Measurements from ENCODE around the gene MIOX.

The MIOX gene

DNA sequence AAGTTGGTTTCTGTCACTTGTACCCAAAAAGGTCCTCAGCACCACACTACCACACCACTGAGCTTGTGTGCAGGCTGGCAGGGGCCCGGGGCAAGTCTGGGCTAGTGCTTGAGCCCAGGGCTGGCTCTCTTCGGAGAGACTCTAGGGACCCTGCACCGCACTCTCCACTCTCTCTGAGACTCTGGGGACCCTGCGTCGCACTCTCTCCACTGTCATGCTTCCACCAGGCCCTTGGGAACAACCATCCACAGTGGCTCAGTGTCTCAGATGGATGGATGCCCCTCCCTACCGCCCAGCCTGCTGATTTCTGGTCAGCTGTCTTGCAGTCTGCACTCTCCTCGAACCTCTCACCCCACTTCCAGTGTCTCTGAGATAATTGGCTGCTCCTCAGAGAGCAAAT is 9.8 kb upstream of the MIOX start:
- no peak overlapping the region for H3K27ac Mint-ChIP-seq
- H3K27me3 Mint-ChIP-seq: peaks cover 10% of the 10 kb centered on the region
- no peaks in the 10 kb centered on the region for H3K9me3 Mint-ChIP-seq
- no peaks in the 10 kb centered on the region for H3K36me3 Mint-ChIP-seq (ENCODE audit: low read depth)
- no peak overlapping the region for H3K4me3 Mint-ChIP-seq
- H3K4me1 Mint-ChIP-seq (ENCODE audit: low read depth): peaks cover 28% of the 10 kb centered on the region

DNA sequence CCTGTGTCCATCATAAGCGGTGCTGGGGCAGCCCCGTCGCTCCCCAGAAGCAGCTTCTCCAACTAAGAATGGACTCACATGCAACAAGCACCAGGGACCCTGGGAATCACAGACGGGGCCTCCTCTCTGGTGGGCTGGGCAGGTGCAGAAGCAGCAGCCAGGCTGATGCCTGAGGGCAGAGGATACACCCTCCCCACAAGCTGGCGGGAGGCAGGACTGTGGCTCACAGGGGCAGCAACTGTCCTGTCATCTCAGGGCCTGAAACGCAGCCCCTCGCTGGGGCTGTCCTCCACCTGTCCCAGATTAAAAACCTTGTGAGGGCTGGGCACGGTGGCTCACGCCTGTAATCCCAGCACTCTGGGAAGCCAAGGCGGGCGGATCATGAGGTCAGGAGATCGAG is 8.7 kb upstream of the MIOX start:
- Mint-ChIP-seq H3K9me3 (no peaks in the 10 kb centered on the region), H3K27ac (no peak overlapping the region), H3K4me1 (ENCODE audit: low read depth) (peaks cover 17% of the 10 kb centered on the region), H3K36me3 (ENCODE audit: low read depth) (no peaks in the 10 kb centered on the region), H3K27me3 (peaks cover 10% of the 10 kb centered on the region), H3K4me3 (no peak overlapping the region)

DNA sequence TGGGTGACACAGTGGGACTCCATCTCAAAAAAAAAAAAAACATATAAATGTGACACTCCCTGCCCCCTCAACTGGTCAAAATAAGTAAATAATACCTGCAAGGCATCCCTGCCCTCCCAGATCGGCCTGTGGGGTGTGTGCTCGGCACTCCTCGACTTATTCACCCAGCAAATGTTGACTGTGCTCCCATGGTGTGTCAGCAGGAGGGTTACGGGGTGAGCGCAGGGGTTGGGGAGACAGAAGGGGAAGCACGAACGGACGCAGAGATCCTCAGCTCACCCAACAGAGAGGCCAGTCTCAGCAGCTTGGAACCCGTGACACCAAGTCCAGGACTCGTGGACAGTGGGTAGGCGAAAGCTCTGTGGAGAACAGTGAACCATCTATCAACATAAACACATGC is 6.9 kb upstream of the MIOX start:
- Mint-ChIP-seq H3K27me3 (peaks cover 10% of the 10 kb centered on the region), H3K9me3 (no peaks in the 10 kb centered on the region), H3K4me3 (peak overlapping the region; percentile 72), H3K27ac (peak overlapping the region; percentile 45), H3K4me1 (ENCODE audit: low read depth) (peaks cover 4% of the 10 kb centered on the region), H3K36me3 (ENCODE audit: low read depth) (no peaks in the 10 kb centered on the region)

DNA sequence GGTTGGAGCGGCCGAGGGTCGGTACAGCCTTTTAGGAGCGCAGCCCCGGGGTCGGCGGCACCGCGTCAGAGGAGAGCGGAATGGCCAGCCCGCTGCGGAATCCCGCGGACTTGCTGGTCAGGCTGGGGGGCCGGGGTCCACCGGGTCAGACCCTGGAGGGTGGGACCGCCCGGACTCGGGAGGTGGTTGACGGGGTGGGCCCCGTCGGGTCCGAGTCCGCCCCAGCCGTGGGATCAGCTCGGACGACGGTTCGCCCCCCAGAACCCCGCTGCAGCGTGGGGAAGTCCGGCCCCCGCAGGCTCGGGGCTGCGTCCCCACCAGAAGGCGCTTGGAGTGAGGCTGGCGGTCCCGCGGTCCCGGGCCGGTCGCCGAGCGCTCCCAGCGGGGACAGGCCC is 5.6 kb upstream of the MIOX start:
- Mint-ChIP-seq H3K36me3 (ENCODE audit: low read depth) (no peaks in the 10 kb centered on the region), H3K4me1 (ENCODE audit: low read depth) (peaks cover 4% of the 10 kb centered on the region), H3K27me3 (peaks cover 10% of the 10 kb centered on the region), H3K9me3 (no peaks in the 10 kb centered on the region), H3K27ac (no peak overlapping the region), H3K4me3 (peak overlapping the region; percentile 41)

DNA sequence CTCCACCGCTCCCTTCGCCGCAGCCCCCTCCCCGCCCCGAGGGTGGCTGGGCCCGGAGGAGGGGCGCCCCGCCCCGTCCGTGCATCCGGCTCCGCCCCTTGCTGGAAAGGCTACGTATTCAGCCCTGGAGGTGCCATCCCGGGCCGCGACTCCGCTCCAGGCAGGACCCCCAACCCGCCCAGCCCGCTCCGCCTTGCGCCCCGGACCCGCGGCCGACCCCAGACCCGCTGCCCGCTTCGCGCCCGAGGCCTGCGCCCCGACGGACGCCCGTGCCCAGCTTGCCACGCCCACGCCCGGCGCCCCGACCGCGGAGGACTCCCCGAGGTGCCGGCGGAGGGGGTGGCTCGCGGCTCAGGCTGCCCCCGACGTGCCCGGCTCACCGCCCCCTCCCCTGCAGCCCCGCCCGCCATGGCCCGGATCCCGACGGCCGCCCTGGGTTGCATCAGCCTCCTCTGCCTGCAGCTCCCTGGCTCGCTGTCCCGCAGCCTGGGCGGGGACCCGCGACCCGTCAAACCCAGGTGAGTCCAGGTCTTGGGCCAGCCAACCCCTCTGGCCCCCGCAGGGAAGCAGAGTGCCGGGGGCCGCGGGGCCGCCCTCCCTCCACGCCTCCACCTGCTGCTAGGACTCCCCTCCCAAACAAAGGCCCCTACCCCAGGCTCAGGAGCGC is 5.1 kb upstream of the MIOX start, which contains the start of gene ADM2:
ADM2 (plus strand) TSS at position 104 of the 667 bp plus-strand sequence; CDS start at position 409, 305 bp downstream.
- Mint-ChIP-seq H3K4me3 (peak within 1 kb of the TSS; percentile 77), H3K4me1 (ENCODE audit: low read depth) (peaks cover 4% of the 10 kb centered on the region), H3K27me3 (peaks cover 10% of the 10 kb centered on the region), H3K27ac (peak within 1 kb of the TSS; percentile 45), H3K9me3 (no peaks in the 10 kb centered on the region), H3K36me3 (ENCODE audit: low read depth) (no peaks in the 10 kb centered on the region)

DNA sequence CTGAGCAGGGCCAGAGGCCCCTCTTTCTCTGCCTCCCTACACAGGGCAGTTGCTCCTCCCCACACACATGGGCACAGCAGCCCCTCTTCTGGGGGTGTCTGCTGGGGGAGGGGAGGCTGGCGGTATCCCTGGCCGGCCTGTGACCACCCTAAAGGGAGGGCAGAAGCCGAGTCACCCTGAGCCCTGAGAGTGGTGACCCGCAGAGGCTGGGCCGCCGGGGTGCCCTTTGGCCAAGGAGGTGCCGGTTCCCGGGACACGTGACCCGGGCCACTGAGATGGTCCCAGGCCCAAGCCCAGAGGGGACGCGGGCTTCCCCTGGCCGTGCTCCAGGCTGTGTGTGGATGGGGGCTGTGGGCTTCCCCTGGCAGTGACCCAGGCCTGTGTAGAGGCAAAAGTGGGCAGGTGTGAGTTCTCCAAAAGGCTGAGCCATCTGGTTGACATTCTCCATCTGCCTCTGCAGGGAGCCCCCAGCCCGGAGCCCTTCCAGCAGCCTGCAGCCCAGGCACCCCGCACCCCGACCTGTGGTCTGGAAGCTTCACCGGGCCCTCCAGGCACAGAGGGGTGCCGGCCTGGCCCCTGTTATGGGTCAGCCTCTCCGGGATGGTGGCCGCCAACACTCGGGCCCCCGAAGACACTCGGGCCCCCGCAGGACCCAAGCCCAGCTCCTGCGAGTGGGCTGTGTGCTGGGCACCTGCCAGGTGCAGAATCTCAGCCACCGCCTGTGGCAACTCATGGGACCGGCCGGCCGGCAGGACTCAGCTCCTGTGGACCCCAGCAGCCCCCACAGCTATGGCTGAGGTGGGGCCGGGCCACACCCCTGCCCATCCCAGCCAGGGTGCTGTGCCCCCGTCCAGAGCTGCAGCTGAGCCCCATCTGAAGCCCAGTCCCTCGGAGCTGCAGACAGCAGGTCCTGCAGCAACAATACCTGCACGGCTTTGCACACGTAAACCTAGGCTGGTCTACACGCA is 4.3 kb upstream of the MIOX start:
- H3K9me3 Mint-ChIP-seq: no peaks in the 10 kb centered on the region
- peaks cover 4% of the 10 kb centered on the region for H3K4me1 Mint-ChIP-seq (ENCODE audit: low read depth)
- H3K27ac Mint-ChIP-seq: no peak overlapping the region
- no peaks in the 10 kb centered on the region for H3K36me3 Mint-ChIP-seq (ENCODE audit: low read depth)
- peaks cover 10% of the 10 kb centered on the region for H3K27me3 Mint-ChIP-seq
- peak overlapping the region; percentile 77 for H3K4me3 Mint-ChIP-seq

DNA sequence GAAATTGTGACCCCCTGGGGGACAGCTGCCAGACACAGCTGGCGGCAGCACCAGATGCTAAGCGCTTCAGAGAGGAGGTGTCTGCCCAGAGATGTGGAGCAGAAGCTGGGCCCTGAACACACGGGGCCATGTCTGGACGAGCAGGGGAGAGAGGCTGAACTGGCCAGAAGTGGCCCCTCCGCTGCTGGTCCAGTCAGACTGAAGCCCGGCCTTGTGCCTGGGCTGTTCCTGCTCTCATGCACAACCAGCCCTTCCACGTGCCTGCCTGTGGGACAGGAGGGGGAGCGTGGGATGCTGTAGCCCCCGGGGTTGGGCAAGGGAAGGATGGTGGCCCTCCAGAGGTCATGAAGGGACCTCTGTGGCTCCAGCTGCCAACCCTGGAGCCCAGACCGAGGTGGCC is 3.6 kb upstream of the MIOX start:
- Mint-ChIP-seq H3K9me3 (no peaks in the 10 kb centered on the region), H3K4me1 (ENCODE audit: low read depth) (peaks cover 4% of the 10 kb centered on the region), H3K27ac (no peak overlapping the region), H3K4me3 (no peak overlapping the region), H3K36me3 (ENCODE audit: low read depth) (no peaks in the 10 kb centered on the region), H3K27me3 (peaks cover 10% of the 10 kb centered on the region)

DNA sequence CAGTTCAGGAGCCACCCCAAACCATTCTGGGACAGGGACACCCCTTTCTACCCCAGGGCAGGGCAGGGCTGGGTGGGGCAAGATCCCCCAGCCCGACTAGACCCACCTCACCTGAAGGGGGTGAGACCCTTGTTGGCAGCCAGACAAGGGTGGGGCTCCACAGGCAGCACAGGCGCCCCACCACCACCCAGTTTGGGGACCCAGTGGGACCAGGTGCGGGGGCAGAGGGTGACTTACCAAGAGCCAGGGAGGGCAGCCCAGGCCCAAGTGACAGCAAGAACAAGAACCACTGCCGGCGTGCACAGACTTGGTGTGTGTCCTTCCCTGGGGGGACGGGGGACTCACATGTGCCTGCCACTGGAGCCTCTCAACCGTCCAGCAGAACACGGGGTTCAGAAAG is 3.1 kb upstream of the MIOX start:
- Mint-ChIP-seq H3K27me3 (peaks cover 10% of the 10 kb centered on the region), H3K27ac (no peak overlapping the region), H3K4me3 (no peak overlapping the region)

DNA sequence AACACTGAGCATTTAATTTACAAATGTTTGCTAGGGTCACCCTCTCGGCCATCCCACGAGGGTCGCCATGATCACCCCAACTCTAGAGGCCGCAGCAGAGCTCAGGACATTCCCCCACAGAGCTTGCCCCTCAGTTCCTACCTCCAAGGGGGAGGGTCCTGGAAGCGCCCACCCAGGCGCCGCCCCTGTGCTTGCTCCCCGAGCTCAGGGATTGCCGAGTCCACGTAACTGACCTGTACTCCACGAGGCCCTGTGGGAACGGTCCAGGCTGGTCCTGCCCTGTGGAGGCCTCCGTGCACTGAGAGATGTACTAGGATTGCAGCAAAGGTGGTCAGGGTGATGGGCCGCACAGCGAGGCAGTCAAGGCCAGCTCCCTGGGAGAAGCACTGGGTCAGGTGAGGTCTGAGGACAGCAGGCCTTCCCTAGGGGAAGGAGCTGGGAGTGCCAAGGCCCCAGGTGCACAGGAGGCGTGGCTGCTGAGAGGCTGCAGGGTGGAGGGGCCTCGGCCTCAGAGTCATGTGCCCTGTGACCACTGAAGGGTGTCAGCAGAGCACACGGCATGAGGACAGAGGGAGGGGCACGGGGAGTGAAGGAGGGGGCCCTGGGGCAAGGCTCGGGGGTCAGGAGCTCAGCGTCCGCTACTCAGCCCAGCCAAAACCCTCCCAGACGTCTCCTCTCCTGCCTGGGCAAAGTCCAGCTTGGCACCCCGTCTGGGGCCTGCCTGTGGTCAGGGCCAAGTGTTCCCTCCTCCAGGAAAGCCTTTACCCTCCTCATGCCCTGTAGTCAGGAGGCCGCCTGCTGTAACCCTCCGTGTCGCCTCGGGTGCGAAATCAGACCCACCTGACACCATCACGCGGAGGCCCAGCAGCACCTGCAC is 2.4 kb upstream of the MIOX start:
- no peaks in the 10 kb centered on the region for H3K9me3 Mint-ChIP-seq
- no peaks in the 10 kb centered on the region for H3K36me3 Mint-ChIP-seq (ENCODE audit: low read depth)
- H3K27ac Mint-ChIP-seq: no peak overlapping the region
- peaks cover 4% of the 10 kb centered on the region for H3K4me1 Mint-ChIP-seq (ENCODE audit: low read depth)
- H3K27me3 Mint-ChIP-seq: peaks cover 10% of the 10 kb centered on the region
- no peak overlapping the region for H3K4me3 Mint-ChIP-seq

More for the DNA sequence above, 3.1 kb upstream of the MIOX start:
- no peaks in the 10 kb centered on the region for H3K36me3 Mint-ChIP-seq (ENCODE audit: low read depth)
- peaks cover 4% of the 10 kb centered on the region for H3K4me1 Mint-ChIP-seq (ENCODE audit: low read depth)
- no peaks in the 10 kb centered on the region for H3K9me3 Mint-ChIP-seq

DNA sequence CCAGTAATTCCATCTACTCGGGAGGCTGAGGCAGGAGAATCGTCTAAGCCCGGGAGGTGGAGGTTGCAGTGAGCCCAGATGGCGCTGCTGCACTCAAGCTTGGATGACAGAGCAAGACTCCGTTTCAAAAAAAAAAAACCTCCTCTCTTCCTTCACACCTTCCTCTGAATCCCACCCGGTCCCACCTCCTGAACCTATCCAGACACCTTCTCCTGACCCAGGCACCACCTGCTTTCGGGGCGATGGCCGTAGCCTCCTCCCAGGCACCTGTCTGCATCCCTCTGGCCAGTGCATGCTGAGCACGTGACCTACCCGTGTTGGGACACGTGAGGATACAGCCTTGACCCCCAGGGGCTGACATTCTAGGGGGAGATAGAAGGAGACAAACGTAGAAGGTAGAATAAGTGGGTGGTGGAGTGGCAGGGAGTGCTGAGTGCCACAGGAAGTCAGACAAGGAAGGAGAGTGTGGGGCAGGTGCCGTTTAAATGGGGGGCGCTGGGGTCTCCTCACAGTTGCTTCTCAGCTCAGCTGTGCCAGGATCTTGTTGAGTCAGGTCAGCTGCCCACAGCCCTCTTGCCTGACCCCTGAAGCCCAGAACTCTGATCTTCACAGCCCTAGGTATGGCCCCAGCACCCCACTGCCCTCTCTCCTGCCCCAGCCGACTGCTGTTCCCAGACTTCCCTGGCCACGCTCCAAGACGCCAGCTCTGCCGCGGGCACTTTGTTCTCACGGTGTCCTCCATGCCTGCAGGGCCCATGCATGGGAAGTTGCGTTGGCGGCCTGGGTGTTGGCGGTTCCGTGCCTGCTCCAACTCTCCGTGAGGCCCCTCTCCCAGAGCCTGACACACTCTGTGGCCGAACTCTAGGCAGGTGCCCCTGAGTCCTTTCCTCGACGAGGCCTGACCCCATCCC is 1.2 kb upstream of the MIOX start:
- Mint-ChIP-seq H3K36me3 (ENCODE audit: low read depth) (no peaks in the 10 kb centered on the region), H3K27ac (no peak overlapping the region), H3K27me3 (no peaks in the 10 kb centered on the region), H3K4me3 (no peak overlapping the region), H3K9me3 (no peaks in the 10 kb centered on the region), H3K4me1 (ENCODE audit: low read depth) (no peaks in the 10 kb centered on the region)

DNA sequence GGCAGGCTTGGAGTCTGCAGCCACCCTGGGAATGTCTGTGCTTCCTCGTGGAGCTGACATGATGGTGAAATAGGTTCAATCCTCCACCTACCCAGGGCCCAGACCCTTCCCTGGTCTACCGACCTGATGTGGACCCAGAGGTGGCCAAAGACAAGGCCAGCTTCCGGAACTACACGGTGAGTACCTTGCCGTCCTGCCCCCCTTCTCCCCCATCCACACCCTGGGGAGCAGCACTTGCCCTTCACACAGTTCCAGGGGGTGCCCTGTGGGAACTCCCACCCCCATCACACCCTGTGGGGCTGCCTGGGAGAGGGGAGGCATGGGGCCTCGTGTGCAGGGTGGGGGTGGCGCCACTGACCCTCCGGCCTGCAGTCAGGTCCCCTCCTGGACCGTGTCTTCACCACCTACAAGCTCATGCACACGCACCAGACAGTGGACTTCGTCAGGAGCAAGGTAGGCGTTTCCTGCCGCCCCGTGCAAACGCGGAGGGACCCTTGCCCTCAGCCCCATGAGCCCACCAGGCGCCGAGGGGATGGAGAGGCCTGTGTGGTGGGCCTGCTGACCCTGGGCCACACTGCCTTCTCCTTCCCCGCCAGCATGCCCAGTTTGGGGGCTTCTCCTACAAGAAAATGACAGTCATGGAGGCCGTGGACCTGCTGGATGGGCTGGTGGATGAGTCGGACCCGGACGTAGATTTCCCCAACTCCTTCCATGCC is 789 bp downstream of the MIOX start:
- H3K27ac Mint-ChIP-seq: no peak overlapping the region
- no peak overlapping the region for H3K4me3 Mint-ChIP-seq

DNA sequence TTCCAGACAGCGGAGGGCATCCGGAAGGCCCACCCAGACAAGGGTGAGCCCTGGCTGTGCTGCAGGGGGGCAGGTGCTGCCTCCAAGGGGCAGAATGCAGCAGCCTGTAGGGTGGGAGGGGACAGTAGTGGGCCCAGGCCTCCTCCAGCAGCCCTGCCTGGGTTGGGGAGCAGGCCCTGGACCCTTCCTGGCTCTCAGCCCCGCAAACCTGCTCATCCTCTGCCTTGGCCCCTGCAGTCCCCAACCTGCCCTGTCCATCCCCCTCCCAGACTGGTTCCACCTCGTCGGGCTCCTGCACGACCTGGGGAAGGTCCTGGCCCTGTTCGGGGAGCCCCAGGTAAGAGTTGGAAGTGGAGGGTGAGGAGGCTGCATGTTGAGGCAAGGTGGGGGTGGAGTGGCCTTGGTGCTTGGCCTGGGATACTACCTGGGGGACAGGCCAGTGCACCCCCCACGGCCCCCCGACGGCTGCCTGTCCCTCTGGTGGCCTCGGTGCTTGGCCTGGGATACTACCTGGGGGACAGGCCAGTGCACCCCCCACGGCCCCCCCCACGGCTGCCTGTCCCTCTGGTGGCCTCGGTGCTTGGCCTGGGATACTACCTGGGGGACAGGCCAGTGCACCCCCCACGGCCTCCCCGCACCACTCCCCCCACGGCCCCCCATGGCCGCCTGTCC is 1.5 kb downstream of the MIOX start:
- H3K27ac Mint-ChIP-seq: no peak overlapping the region
- peaks cover 7% of the 10 kb centered on the region for H3K4me1 Mint-ChIP-seq (ENCODE audit: low read depth)
- H3K27me3 Mint-ChIP-seq: no peaks in the 10 kb centered on the region

More for the DNA sequence above, 789 bp downstream of the MIOX start:
- H3K27me3 Mint-ChIP-seq: no peaks in the 10 kb centered on the region
- H3K36me3 Mint-ChIP-seq (ENCODE audit: low read depth): no peaks in the 10 kb centered on the region
- no peaks in the 10 kb centered on the region for H3K9me3 Mint-ChIP-seq
- H3K4me1 Mint-ChIP-seq (ENCODE audit: low read depth): peaks cover 7% of the 10 kb centered on the region

DNA sequence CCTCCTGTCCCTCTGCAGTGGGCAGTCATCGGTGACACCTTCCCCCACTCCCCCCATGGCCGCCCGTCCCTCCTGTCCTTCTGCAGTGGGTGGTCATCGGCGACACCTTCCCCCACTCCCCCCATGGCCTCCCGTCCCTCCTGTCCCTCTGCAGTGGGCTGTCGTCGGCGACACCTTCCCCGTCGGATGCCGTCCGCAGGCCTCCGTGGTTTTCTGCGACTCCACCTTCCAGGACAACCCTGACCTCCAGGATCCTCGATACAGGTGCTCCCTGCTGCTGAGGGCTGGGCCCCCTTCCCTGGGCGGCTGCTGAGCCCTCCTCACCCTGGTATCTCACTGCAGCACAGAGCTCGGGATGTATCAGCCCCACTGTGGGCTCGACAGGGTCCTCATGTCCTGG is 2.2 kb downstream of the MIOX start:
- Mint-ChIP-seq H3K27me3 (no peaks in the 10 kb centered on the region), H3K4me3 (no peak overlapping the region), H3K36me3 (ENCODE audit: low read depth) (no peaks in the 10 kb centered on the region), H3K27ac (no peak overlapping the region), H3K9me3 (no peaks in the 10 kb centered on the region), H3K4me1 (ENCODE audit: low read depth) (peaks cover 7% of the 10 kb centered on the region)

More for the DNA sequence above, 1.5 kb downstream of the MIOX start:
- Mint-ChIP-seq H3K36me3 (ENCODE audit: low read depth) (no peaks in the 10 kb centered on the region), H3K4me3 (no peak overlapping the region), H3K9me3 (no peaks in the 10 kb centered on the region)

All from stimulated activated naive CD8-positive, alpha-beta T cell treated with anti-CD3 and anti-CD28 coated beads, Interleukin-15, Interleukin-2, amounts not matched to agents 100 ng/mL and 50 ng/mL, for 24 hours (primary cell).